SH-SY5Y (cell line): ENCODE data around the gene MYO6.

Source experiments
- GATA2 ChIP-seq: IDR thresholded peaks from 2 replicates; pipeline ENCODE4 v1.6.1; 2011; ENCODE audit warnings: mild to moderate bottlenecking, low read depth, low read length
- GATA3 ChIP-seq: IDR thresholded peaks from 2 replicates; pipeline ENCODE4 v1.6.1; 2011; ENCODE audit warnings: low read depth, mild to moderate bottlenecking, low read length, moderate library complexity

DNA sequence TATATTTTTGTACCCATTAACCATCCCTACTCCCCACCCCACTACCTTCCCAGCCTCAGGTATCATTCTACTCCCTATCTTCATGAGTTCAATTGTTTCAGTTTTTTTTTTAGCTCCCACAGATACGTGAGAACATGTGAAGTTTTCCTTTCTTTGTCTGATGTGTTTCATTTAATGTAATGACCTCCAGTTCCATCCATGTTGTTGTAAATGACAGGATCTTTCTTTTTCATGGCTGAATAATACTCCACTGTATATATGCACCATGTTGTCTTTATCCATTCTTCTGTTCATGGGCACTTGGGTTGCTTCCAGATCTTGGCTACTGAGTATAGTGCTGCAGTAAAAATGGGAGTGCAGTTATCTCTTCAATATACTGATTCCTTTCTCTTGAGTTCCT, 63.5 kb downstream of the MYO6 start:
- no peak for TF ChIP-seq GATA2
- TF ChIP-seq GATA3: no peak
